ENCODE measurements around the gene PPP2R2C.

DNA sequence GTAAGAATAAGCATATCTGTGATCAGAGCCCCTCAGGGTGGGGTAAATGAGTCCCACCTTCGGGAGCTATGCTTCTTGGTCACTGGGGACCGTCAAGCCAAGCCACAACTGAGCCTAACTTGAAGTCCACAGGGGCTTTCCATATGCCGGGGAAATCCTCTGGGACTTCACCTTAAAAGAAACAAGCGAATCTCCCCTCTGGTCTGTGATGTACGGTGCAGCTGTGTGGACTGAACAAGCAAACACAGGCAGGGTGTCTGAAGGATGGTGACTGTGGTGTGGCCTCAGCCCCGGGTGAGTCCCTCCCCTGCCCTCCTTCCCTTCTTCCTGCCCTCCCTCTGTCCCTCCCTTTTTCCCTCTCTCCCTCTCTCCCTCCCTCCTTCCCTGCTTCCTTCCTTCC, 29.7 kb upstream of the PPP2R2C start:
- TF ChIP-seq, protein P1, sequence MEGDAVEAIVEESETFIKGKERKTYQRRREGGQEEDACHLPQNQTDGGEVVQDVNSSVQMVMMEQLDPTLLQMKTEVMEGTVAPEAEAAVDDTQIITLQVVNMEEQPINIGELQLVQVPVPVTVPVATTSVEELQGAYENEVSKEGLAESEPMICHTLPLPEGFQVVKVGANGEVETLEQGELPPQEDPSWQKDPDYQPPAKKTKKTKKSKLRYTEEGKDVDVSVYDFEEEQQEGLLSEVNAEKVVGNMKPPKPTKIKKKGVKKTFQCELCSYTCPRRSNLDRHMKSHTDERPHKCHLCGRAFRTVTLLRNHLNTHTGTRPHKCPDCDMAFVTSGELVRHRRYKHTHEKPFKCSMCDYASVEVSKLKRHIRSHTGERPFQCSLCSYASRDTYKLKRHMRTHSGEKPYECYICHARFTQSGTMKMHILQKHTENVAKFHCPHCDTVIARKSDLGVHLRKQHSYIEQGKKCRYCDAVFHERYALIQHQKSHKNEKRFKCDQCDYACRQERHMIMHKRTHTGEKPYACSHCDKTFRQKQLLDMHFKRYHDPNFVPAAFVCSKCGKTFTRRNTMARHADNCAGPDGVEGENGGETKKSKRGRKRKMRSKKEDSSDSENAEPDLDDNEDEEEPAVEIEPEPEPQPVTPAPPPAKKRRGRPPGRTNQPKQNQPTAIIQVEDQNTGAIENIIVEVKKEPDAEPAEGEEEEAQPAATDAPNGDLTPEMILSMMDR (optimal IDR thresholded peaks at IDR 0.05 in 1 of 3, IDR thresholded peaks at IDR 0.05 in 1 of 3, conservative IDR thresholded peaks at IDR 0.05 in 1 of 3; ENCODE audit: extremely low read depth in 1 of 3, insufficient read depth in 2 of 3, low read length in 3 of 3): no peak
- TF ChIP-seq EZH2 (IDR thresholded peaks at IDR 0.05; ENCODE audit: low read length): no peak
